Measurements from ENCODE around the gene TIMD4. TPM values are rescaled to one million over a fixed set of nuclear protein-coding genes. Genes with fewer than 3 reads are reported as not detected.

Gene TIMD4
- total and polyA plus RNA-seq, 9 donors = 0.07 to 0.67 TPM; not detected in 7

DNA sequence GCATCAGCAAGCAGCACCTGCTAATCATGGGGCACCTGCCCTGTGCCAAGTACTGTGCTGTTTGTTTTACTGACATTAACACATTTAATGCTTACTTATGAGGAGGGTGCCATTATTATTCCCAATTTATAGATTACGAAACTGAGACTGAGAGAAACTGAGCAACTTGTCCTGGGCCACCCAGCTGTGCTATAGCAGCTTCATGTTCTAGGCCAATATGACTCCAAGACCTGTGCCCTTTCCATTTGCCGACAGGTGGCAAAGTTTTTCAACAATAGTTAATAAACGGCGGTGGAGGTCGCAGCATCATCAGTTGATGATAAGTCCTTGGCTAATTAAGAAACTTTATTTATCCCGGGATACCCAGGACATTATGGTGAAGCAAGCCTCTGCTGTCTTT is 55.4 kb downstream of the TIMD4 start:
- no peak overlapping the region for H3K4me3 ChIP-seq
- TF ChIP-seq, protein P1, sequence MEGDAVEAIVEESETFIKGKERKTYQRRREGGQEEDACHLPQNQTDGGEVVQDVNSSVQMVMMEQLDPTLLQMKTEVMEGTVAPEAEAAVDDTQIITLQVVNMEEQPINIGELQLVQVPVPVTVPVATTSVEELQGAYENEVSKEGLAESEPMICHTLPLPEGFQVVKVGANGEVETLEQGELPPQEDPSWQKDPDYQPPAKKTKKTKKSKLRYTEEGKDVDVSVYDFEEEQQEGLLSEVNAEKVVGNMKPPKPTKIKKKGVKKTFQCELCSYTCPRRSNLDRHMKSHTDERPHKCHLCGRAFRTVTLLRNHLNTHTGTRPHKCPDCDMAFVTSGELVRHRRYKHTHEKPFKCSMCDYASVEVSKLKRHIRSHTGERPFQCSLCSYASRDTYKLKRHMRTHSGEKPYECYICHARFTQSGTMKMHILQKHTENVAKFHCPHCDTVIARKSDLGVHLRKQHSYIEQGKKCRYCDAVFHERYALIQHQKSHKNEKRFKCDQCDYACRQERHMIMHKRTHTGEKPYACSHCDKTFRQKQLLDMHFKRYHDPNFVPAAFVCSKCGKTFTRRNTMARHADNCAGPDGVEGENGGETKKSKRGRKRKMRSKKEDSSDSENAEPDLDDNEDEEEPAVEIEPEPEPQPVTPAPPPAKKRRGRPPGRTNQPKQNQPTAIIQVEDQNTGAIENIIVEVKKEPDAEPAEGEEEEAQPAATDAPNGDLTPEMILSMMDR (IDR thresholded peaks at IDR 0.05) = no peak
- H3K27ac ChIP-seq = no peak overlapping the region
- intact Hi-C loops (cut with DNase I) = no loop called here
- WGBS, 3 donors = 59 to 78% (median 72%) methylated on average over 6 of the region's 6 CpGs
- no peaks in the 10 kb centered on the region for H3K27me3 ChIP-seq
- no peaks in the 10 kb centered on the region for H3K36me3 ChIP-seq
- no peaks in the 10 kb centered on the region for H3K9me3 ChIP-seq
- H3K4me1 ChIP-seq (ENCODE audit: insufficient read depth) = no peaks in the 10 kb centered on the region
- DNase-seq = no peak

DNA sequence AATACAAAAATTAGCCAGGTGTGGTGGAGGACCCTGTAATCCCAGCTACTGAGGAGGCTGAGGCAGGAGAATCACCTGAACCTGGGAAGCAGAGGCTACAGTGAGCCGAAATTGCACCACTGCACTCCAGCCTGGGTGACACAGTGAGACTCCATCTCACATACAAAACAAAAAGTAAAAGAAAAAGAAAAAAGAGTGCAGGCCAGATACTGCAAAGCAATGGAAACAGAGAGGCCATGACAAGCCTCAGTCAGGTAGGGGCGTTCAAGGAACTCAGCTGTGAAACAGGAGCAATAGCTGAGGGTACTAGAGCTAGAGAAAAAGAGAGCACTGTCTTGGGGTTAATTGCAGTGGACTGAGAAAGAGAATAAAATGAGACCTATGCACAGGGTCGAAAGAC is 56.2 kb downstream of the TIMD4 start:
- no peak overlapping the region for H3K4me3 ChIP-seq
- no peaks in the 10 kb centered on the region for H3K9me3 ChIP-seq
- no peaks in the 10 kb centered on the region for H3K4me1 ChIP-seq (ENCODE audit: insufficient read depth)
- intact Hi-C loops (cut with DNase I) = no loop called here
- no peak for DNase-seq
- H3K27ac ChIP-seq = no peak overlapping the region
- no peaks in the 10 kb centered on the region for H3K36me3 ChIP-seq
- TF ChIP-seq, protein P1 (IDR thresholded peaks at IDR 0.05) = no peak
- no peak for TF ChIP-seq POLR2A (IDR thresholded peaks at IDR 0.05)
- no peak for TF ChIP-seq EP300 (IDR thresholded peaks at IDR 0.05)
- 78 to 90% (median 82%) methylated on average over 3 of the region's 3 CpGs for WGBS, 3 donors
- H3K27me3 ChIP-seq = no peaks in the 10 kb centered on the region

DNA sequence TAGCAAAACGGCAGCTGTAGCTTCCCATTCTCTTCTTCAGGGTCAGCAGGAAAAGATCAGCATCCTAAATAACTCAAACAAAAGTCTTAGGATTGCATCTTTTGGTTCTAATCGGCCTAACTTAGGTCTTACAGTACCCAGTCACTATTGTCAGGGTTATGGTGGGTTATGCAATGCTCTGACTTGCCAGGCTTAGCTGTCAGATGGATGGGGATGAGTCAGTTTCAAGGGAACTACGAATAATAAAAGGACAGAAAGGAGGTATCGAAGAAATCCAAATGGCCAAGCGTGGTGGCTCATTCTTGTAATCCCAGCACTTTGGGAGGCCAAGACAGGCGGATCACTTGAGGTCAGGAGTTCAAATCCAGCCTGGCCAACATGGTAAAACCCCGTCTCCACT is 66.5 kb downstream of the TIMD4 start:
- Histone ChIP-seq H3K4me1 (ENCODE audit: insufficient read depth) (no peaks in the 10 kb centered on the region), H3K36me3 (no peaks in the 10 kb centered on the region), H3K27ac (no peak overlapping the region), H3K27me3 (no peaks in the 10 kb centered on the region), H3K4me3 (no peak overlapping the region), H3K9me3 (no peaks in the 10 kb centered on the region)
- no peak for DNase-seq
- WGBS, 3 donors = 76 to 85% (median 81%) methylated on average over 7 of the region's 7 CpGs
- no peak for TF ChIP-seq POLR2A (IDR thresholded peaks at IDR 0.05)
- TF ChIP-seq, protein P1 (IDR thresholded peaks at IDR 0.05) = no peak
- intact Hi-C loops (cut with DNase I) = no loop called here

DNA sequence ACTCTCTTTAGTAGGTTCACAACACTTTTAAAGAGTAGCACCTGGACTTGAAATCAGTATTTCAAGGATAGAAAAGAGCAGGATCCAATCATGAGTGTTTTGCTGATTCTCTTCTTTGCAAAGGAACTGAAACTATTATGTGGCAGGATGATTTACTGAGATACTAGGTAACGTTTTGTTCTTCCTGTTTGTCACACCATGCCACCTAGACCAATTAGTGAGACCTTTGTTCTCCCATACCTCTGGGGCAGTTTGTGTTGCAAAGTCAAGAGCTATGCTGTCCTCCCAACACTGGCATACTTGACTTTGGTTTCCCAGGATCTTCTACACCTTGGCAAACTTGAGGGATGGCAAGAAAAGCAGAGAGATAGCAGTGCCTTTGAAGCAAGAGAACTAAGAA is 69.5 kb downstream of the TIMD4 start:
- TF ChIP-seq, protein P1 (IDR thresholded peaks at IDR 0.05) = no peak
- TF ChIP-seq POLR2A (IDR thresholded peaks at IDR 0.05) (no peak), EP300 (IDR thresholded peaks at IDR 0.05) (no peak)
- Histone ChIP-seq H3K4me1 (ENCODE audit: insufficient read depth) (no peaks in the 10 kb centered on the region), H3K27ac (no peak overlapping the region), H3K9me3 (no peaks in the 10 kb centered on the region), H3K27me3 (no peaks in the 10 kb centered on the region), H3K36me3 (no peaks in the 10 kb centered on the region), H3K4me3 (no peak overlapping the region)
- DNase-seq = no peak
- intact Hi-C loops (cut with DNase I) = no loop called here
- 43 to 60% (median 52%) methylated on average over 1 of the region's 1 CpG for WGBS, 3 donors

DNA sequence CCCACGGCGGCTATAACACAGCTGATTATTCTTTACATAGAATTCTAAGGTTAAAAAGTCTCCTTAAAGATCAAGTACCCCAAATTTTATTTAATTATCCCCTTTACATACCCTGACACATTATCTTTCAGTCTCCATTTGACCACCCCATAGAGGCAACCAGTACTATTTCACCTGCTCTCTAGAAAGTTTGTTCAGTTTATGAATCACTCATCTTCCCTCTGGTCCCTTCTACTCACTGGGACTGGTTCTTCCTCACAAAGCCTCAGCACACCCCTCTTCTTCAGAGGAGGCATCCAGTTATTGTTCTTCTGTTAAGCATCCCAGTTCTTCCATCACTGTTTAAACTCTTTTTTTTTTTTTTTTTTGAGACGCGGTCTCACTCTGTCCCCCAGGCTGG is 70.2 kb downstream of the TIMD4 start:
- Histone ChIP-seq H3K27ac (no peak overlapping the region), H3K4me3 (no peak overlapping the region), H3K36me3 (no peaks in the 10 kb centered on the region), H3K4me1 (ENCODE audit: insufficient read depth) (no peaks in the 10 kb centered on the region), H3K27me3 (no peaks in the 10 kb centered on the region), H3K9me3 (no peaks in the 10 kb centered on the region)
- 69 to 72% (median 72%) methylated on average over 4 of the region's 4 CpGs for WGBS, 3 donors
- intact Hi-C loops (cut with DNase I) = no loop called here
- TF ChIP-seq EP300 (IDR thresholded peaks at IDR 0.05) = no peak
- TF ChIP-seq, protein P1 (IDR thresholded peaks at IDR 0.05) = no peak
- TF ChIP-seq POLR2A (IDR thresholded peaks at IDR 0.05) = no peak
- no peak for DNase-seq

All from ovary (tissue), 9 donors.